Neural cell (in vitro differentiated cells): ENCODE data around the gene L3MBTL4.

Source experiments
- CTCF ChIP-seq: fragments of 450-650 bp; IDR thresholded peaks from 2 replicates; pipeline ENCODE4 v1.5.1; 2014; ENCODE audit warnings: antibody characterized with exemption, mild to moderate bottlenecking, moderate library complexity; ENCODE audit not compliant: poor library complexity, severe bottlenecking
- EP300 ChIP-seq: fragments of 450-650 bp; conservative IDR thresholded peaks from 2 replicates; pipeline ENCODE4 v1.6.1; 2014; ENCODE audit warnings: antibody characterized with exemption, mild to moderate bottlenecking, moderate library complexity; ENCODE audit not compliant: poor library complexity, severe bottlenecking
- EZH2 ChIP-seq: fragments of 200-600, 300-800 bp; shearing (Covaris generic), sonication (generic); IDR thresholded peaks from 2 replicates; pipeline ENCODE4 v1.6.1; 2014; ENCODE audit warnings: antibody characterized with exemption, low read length, borderline replicate concordance, mild to moderate bottlenecking; ENCODE audit not compliant: insufficient read depth, poor library complexity, severe bottlenecking
- MXI1 ChIP-seq: fragments of 450-650 bp; conservative IDR thresholded peaks from 2 replicates; pipeline ENCODE4 v1.6.1; 2014; ENCODE audit warnings: antibody characterized with exemption, mild to moderate bottlenecking; ENCODE audit not compliant: poor library complexity, severe bottlenecking
- POLR2AphosphoS5 ChIP-seq: IDR thresholded peaks from 2 replicates; pipeline ENCODE4 v1.6.1; 2012
- RAD21 ChIP-seq: fragments of 450-650 bp; conservative IDR thresholded peaks from 2 replicates; pipeline ENCODE4 v1.6.1; 2014; ENCODE audit warnings: antibody characterized with exemption, mild to moderate bottlenecking, moderate library complexity
- REST ChIP-seq: IDR thresholded peaks from 2 replicates; pipeline ENCODE4 v1.6.1; 2012; ENCODE audit warnings: borderline replicate concordance
- TAF1 ChIP-seq: IDR thresholded peaks from 2 replicates; pipeline ENCODE4 v1.6.1; 2012; ENCODE audit warnings: low read depth

DNA sequence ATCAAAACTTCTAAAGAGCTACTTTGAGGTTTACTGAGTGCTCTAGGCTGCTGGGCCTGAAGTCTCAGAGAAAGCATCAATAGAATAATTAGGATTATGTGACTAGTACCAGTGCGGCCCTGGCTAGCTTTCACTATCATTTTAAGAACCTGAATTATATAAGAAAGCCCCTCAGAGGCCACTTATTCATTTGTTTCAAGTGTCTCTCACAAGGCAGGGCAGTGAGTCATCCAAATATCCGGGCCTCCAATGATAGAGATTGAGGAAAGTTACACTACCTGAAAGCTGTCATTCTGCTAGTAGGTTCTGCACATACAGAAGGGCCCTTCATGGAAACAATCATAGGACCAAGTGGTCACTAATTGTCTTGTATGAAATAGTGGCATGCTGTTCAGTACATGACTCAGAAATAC, 193.1 kb downstream of the L3MBTL4 start:
- TF ChIP-seq CTCF (no peak), EZH2 (no peak), EP300 (no peak), MXI1 (no peak), REST (no peak), POLR2AphosphoS5 (no peak), TAF1 (no peak), RAD21 (no peak)
